Measurements from ENCODE around the gene KLHL30.

KLHL30 gene

GRCh38 chr2:238149841-238150572, 11.5 kb downstream of the KLHL30 start:
- DNase-seq (ENCODE audit: low spot score) = no peak

DNA sequence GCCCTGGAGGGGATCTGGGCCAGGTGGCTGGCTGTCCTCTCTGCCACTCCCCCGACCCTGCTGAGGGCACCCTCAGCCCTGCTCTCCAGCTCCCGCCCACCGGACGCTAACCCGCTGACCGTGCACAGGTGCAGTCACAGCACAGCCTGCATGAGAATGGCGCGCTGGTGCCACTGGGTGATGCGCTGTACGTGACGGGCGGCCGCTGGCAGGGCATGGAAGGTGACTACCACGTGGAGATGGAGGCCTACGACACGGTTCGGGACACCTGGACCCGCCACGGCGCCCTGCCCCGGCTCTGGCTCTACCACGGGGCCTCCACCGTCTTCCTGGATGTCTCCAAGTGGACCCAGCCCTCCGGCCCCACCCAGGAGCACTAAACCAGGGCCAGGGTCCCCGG, 12.2 kb downstream of the KLHL30 start:
- DNase-seq (ENCODE audit: low spot score) = no peak

DNA sequence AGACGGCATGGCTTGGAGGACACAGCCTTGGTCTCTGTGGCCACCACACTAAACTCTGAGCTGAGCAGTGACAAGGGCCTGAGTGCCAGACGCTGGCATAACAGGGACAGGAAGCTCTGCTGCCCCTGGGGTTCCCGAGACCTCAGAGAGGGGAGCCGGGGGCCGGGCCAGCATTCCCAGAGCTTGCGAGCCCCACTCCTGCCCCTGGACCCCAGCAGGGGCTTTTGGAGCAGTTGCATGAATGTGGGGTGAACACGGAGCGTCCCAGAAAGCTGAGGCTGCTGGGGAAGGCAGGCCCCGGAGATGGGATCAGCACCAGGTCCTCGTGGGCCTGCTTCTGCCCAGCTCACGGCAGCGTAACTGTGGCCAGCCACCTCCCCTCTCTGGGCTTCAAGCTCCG, 12.7 kb downstream of the KLHL30 start:
- no peak for DNase-seq (ENCODE audit: low spot score)

DNA sequence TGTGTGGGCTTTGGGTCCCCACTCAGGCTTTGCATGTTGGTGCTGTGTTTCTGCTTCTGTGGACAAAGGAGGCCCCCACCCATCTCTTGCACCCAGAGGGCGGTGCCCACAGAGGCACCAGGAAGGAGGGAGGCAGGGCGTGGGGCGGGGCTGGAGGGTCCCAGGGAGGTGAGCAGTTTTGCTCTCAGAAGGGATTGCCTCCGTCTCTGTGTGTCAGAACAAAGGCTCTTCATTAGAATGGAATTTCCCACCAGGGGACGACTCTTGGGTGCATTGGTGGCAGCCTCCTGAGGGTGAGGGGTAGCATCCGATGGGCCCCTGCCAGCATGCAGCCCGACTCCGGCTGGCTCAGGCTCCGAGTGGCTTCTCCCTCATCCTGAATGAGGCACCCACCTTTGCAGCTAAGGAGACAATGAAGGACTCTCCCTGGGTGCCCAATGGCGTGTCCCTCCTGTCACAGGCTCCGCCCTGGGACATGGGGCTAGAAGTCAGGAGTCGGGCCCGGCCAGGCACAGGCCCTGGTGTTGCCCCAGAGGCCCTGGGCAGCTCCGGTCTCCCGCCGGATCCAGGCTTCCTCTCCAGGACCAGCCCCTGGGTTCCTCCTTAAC, 13.3 kb downstream of the KLHL30 start:
- DNase-seq (ENCODE audit: low spot score) = no peak

- no peak for DNase-seq (ENCODE audit: low spot score)
Measured at GRCh38 chr2:238152771-238153688, 14.6 kb downstream of the KLHL30 start.

DNA sequence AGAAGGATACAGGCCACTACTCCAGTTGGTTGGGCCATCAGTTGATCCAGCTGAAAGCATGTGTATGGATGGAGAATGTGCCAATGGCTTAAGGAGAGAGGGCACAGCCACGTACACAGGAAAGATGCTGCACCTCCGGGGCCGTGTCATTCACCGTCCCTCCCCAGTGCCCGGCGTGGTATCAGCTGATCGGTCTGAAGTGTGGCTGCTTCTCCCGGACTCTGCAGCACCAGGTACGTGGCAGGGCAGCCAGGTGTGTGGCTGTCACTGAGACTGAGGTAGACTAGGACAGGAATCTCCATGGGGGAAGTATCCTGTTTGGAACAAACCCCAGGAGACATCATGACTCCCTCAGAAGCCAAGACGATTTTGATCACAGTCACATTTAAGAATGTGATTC, 16.1 kb downstream of the KLHL30 start:
- DNase-seq (ENCODE audit: low spot score) = no peak

GRCh38 chr2:238155051-238155760, 16.7 kb downstream of the KLHL30 start:
- DNase-seq (ENCODE audit: low spot score) = no peak

GRCh38 chr2:238155761-238156694, 17.6 kb downstream of the KLHL30 start:
- DNase-seq (ENCODE audit: low spot score) = no peak

- DNase-seq (ENCODE audit: low spot score) = no peak
Measured at GRCh38 chr2:238157506-238158017, 19.1 kb downstream of the KLHL30 start.

DNA sequence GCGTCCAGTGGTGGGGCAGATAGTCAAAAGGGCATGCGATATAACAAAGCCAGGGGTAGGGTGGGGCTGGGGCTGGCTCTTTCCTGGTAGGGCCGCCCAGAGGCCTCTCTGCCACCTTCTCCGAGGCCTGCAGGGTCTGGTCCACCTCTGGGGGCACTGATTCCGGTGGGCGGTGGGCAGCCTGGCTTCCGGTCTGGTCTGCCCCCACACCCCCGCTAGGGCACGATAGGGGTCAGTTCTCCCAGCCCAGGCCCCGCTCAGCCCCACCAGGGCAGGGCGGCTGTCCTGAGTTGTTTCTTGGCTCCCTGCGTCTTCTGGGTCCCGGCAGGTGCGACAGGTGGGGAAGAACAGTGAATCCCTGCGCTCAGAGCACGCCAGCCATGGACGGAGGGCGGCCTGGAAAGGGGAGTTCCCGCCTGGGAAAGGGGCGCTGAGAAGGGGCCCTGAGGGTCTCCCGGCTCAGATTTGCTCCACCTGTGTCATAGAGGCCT, 19.6 kb downstream of the KLHL30 start:
- no peak for DNase-seq (ENCODE audit: low spot score)

GRCh38 chr2:238158509-238159070, 20.1 kb downstream of the KLHL30 start, which contains the start of gene ERFE:
Gene ERFE (plus strand): TSS chr2:238158970. CDS start chr2:238159008, 38 bp downstream.
- peak; percentile 20 for DNase-seq (ENCODE audit: low spot score)

GRCh38 chr2:238159071-238159539, 20.6 kb downstream of the KLHL30 start:
- no peak for DNase-seq (ENCODE audit: low spot score)

DNA sequence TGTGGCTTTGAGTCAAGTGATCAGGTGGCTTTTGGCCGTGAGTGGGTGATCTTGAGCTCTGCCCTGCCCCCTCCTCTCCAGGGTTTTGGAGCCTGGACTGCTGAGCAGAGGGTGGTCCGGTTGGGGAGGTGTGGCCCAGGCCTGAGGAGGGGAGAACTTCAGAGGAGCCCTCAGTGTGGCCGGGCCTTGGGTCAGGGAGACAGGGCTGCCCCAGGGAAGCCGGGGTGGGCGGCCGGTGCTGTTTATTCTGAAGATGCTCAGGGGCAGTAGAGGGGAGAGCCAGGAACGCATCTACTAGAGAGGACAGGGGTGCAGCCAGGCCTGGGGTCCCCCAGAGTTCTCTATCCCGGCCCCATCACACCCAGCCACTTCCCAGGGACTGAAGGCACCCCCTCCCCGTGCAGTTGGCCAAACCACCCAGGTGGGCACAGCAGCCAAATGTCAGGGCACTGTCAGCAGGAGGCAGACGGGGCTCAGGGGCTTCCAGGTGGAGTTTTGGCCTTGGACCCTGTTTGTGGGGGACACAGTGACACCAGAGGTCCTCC, 21.3 kb downstream of the KLHL30 start:
- no peak for DNase-seq (ENCODE audit: low spot score)

DNA sequence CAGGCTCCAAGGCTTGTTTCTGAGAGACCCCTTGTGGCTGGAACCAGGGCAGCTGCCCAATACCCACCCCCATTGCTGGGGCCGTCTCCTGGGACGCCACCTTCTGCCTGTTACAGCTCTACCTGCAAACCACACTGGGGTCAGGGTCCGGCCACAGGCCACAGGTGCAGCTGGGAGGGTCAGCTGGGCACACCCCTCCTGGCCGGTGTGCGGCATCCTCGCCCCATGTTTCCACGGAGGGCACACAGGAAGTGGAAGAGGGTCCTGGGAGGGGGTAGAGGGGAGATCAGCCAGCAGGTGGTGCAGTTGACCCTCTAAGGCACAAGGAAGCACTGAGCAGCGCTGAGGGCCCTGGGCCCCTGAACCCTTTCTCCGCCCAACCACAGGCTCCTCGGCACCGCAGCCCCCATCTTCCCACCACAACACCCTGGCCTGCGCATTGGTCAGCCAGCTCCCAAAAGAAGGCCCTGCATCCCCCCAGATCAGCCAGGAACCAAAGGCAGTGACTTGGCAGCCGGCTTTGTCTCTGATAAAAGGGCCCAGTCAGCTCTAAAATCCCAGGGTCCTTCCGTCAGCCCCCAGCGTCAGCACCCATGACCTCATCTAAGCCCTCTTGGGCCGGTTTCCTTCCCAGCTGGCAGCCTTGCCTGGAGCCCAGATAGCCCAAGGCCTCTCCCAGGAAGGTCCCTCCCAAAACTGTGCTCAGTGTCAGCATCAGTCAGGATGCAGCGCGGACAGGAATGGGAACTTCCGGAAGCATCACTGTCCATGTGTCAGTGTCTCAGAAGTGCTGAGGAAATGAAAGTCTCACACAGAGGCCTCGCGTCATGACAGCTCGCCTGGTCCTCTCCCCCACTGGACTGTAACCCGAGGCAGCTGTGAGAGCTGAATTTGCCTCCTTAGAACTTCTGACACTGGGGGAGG, 22.0 kb downstream of the KLHL30 start:
- DNase-seq (ENCODE audit: low spot score) = no peak

- DNase-seq (ENCODE audit: low spot score) = no peak
Measured at GRCh38 chr2:238161291-238162051, 23.0 kb downstream of the KLHL30 start.

GRCh38 chr2:238162251-238162845, 23.9 kb downstream of the KLHL30 start:
- DNase-seq (ENCODE audit: low spot score) = no peak

- DNase-seq (ENCODE audit: low spot score) = no peak
Measured at GRCh38 chr2:238162846-238163441, 24.5 kb downstream of the KLHL30 start.
